ENCODE results near the gene DENND2D.
"Not testable (repeated sequence)": the region's sequence is repeated elsewhere in the genome, so short reads cannot be mapped to it uniquely, and the experiment has no call there.

DENND2D gene

DNA sequence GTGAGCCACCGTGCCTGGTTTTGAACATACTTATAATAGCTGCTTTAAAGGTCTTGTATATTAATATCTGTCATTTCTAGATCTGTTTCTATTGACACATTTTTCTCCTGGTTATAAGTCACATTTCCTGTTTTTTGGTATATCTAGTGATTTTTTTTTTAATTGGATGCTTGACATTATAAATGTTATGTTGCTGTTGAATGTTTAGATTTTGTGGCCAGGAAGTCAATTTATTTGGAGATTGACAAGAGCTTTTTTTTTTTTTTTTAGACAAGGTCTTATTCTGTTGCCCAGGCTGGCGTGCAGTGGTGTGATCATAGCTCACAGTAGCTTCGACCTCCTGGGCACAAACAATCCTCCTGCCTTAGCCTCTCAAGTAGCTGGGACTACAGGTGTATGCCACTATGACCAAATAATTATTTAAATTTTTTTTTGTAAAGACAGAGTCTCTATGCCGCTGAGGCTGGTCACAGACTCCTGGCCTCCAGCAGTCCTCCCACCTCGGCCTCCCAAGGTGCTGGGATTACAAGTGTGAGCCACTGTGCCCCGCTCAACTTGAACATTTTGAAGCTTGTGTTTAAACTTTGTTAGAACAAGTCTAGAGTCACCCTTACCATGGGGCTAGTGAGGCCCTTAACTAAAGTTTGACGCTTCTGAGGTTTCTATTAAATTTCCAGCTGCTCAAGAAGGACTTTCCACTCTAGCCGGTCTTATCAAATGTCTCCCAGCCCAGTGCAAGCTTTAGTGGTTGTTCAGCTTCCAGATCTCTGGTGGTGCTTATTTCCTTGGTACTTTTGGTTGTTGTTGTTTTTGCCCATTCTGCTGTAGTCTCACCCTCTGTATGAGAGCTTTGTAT lies 18.5 kb upstream of the DENND2D start:
- H3K36me3 ChIP-seq (replicated peaks; ENCODE audit: low read depth, low read length): no peaks in the 10 kb centered on the region
- peak overlapping the region; percentile 38; the same call in 1 of the 2 replicates for H3K4me2 ChIP-seq (ENCODE audit: low read length)
- H3K27me3 ChIP-seq (ENCODE audit: low read depth, low read length): no peaks in the 10 kb centered on the region
- TF ChIP-seq EZH2phosphoT487 (IDR thresholded peaks at IDR 0.05; ENCODE audit: low read depth) (no peak), CTCF (IDR thresholded peaks at IDR 0.05; ENCODE audit: low read depth, low read length) (no peak)
- H3K79me2 ChIP-seq (ENCODE audit: low read length): no peaks in the 10 kb centered on the region
- no peak overlapping the region; the same call in 1 of the 2 replicates for H2AFZ ChIP-seq (ENCODE audit: low read depth, low read length)
- no peaks in the 10 kb centered on the region for H4K20me1 ChIP-seq (ENCODE audit: insufficient read depth, low read length)
- H3K9me3 ChIP-seq (ENCODE audit: insufficient read depth, low read length): peaks cover 38% of the 10 kb centered on the region; the same call in 1 of the 2 replicates
- peak overlapping the region; percentile 27; the same call in 1 of the 2 replicates for H3K27ac ChIP-seq (ENCODE audit: low read length)
- no peak overlapping the region for H3K4me3 ChIP-seq (ENCODE audit: low read length)
- H3K4me1 ChIP-seq (ENCODE audit: low read length): peaks cover 81% of the 10 kb centered on the region
- H3K9ac ChIP-seq (ENCODE audit: low read length): no peak overlapping the region

GRCh38 chr1:111217183-111217910 lies 16.9 kb upstream of the DENND2D start:
- Histone ChIP-seq H3K4me3 (ENCODE audit: low read length) (no peak overlapping the region), H3K4me1 (ENCODE audit: low read length) (peaks cover 73% of the 10 kb centered on the region), H3K36me3 (replicated peaks; ENCODE audit: low read depth, low read length) (no peaks in the 10 kb centered on the region), H3K79me2 (ENCODE audit: low read length) (no peaks in the 10 kb centered on the region), H3K9me3 (ENCODE audit: insufficient read depth, low read length) (peaks cover 39% of the 10 kb centered on the region; the same call in 1 of the 2 replicates), H4K20me1 (ENCODE audit: insufficient read depth, low read length) (no peaks in the 10 kb centered on the region), H3K27me3 (ENCODE audit: low read depth, low read length) (no peaks in the 10 kb centered on the region), H3K4me2 (ENCODE audit: low read length) (peak overlapping the region; percentile 47), H3K9ac (ENCODE audit: low read length) (no peak overlapping the region), H2AFZ (ENCODE audit: low read depth, low read length) (0 out of 2 replicates have a peak overlapping the region, but pooled peaks have one; percentile 46), H3K27ac (ENCODE audit: low read length) (peak overlapping the region; percentile 48; the same call in 1 of the 2 replicates)
- no peak for TF ChIP-seq CTCF (IDR thresholded peaks at IDR 0.05; ENCODE audit: low read depth, low read length)
- no peak for TF ChIP-seq EZH2phosphoT487 (IDR thresholded peaks at IDR 0.05; ENCODE audit: low read depth)

- Histone ChIP-seq H3K79me2 (ENCODE audit: low read length) (no peaks in the 10 kb centered on the region), H3K4me3 (ENCODE audit: low read length) (no peak overlapping the region), H3K9me3 (ENCODE audit: insufficient read depth, low read length) (peaks cover 39% of the 10 kb centered on the region; the same call in 1 of the 2 replicates), H3K4me1 (ENCODE audit: low read length) (peaks cover 67% of the 10 kb centered on the region), H3K4me2 (ENCODE audit: low read length) (peak overlapping the region; percentile 47), H3K27me3 (ENCODE audit: low read depth, low read length) (no peaks in the 10 kb centered on the region), H3K27ac (ENCODE audit: low read length) (peak overlapping the region; percentile 48), H4K20me1 (ENCODE audit: insufficient read depth, low read length) (no peaks in the 10 kb centered on the region), H2AFZ (ENCODE audit: low read depth, low read length) (no peak overlapping the region; the same call in 1 of the 2 replicates), H3K9ac (ENCODE audit: low read length) (no peak overlapping the region), H3K36me3 (replicated peaks; ENCODE audit: low read depth, low read length) (no peaks in the 10 kb centered on the region)
- TF ChIP-seq EZH2phosphoT487 (IDR thresholded peaks at IDR 0.05; ENCODE audit: low read depth): no peak
- no peak for TF ChIP-seq CTCF (IDR thresholded peaks at IDR 0.05; ENCODE audit: low read depth, low read length)
Observed at GRCh38 chr1:111216751-111217150, 16.3 kb upstream of the DENND2D start.

GRCh38 chr1:111215285-111215684 lies 14.8 kb upstream of the DENND2D start:
- H3K4me3 ChIP-seq (ENCODE audit: low read length); H2AFZ ChIP-seq (ENCODE audit: low read depth, low read length); H3K4me2 ChIP-seq (ENCODE audit: low read length); H3K36me3 ChIP-seq (replicated peaks; ENCODE audit: low read depth, low read length); H4K20me1 ChIP-seq (ENCODE audit: insufficient read depth, low read length); H3K9ac ChIP-seq (ENCODE audit: low read length); H3K27me3 ChIP-seq (ENCODE audit: low read depth, low read length); H3K79me2 ChIP-seq (ENCODE audit: low read length): not testable (repeated sequence)
- Histone ChIP-seq H3K4me1 (ENCODE audit: low read length) (peaks cover 54% of the 10 kb centered on the region), H3K9me3 (ENCODE audit: insufficient read depth, low read length) (peaks cover 37% of the 10 kb centered on the region; the same call in 1 of the 2 replicates), H3K27ac (ENCODE audit: low read length) (peak overlapping the region; percentile 48)

All from OCI-LY3 (cell line).